C4-2B (cell line): Measurements from ENCODE around the gene SERINC1.

Experiments used
- H3K27ac ChIP-seq: fragments of 450-650 bp; 2 replicates; pipeline ENCODE4 v1.5.1; 2017
- ZFX ChIP-seq: fragments of 450-650 bp; IDR thresholded peaks from 2 replicates; pipeline ENCODE4 v1.6.1; 2017
- TF ChIP-seq, protein P1 (sequence below): fragments of 450-650 bp; conservative IDR thresholded peaks from 2 replicates; pipeline ENCODE4 v1.5.1; 2017; ENCODE audit warnings: mild to moderate bottlenecking

SERINC1 gene

DNA sequence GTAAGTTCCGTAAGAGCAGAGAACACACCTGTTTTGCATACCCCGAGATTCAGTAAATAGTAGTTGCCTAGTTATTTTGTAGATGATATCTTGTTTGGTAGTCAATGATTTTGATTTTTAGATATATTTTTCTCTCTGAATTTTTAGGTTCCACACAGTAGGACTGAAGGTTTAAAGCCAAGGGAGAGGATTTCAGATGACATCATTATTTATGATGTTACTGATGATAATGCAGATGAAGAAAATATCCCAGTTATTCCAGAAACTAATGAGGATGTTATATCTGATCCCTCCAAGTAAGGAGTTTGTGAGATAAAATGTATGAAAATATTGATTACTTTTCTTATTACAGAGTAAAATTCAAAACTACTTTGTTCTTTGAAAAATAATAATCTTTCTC lies 49.6 kb downstream of the SERINC1 start:
- TF ChIP-seq ZFX: no peak
- TF ChIP-seq, protein P1, sequence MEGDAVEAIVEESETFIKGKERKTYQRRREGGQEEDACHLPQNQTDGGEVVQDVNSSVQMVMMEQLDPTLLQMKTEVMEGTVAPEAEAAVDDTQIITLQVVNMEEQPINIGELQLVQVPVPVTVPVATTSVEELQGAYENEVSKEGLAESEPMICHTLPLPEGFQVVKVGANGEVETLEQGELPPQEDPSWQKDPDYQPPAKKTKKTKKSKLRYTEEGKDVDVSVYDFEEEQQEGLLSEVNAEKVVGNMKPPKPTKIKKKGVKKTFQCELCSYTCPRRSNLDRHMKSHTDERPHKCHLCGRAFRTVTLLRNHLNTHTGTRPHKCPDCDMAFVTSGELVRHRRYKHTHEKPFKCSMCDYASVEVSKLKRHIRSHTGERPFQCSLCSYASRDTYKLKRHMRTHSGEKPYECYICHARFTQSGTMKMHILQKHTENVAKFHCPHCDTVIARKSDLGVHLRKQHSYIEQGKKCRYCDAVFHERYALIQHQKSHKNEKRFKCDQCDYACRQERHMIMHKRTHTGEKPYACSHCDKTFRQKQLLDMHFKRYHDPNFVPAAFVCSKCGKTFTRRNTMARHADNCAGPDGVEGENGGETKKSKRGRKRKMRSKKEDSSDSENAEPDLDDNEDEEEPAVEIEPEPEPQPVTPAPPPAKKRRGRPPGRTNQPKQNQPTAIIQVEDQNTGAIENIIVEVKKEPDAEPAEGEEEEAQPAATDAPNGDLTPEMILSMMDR: no peak

DNA sequence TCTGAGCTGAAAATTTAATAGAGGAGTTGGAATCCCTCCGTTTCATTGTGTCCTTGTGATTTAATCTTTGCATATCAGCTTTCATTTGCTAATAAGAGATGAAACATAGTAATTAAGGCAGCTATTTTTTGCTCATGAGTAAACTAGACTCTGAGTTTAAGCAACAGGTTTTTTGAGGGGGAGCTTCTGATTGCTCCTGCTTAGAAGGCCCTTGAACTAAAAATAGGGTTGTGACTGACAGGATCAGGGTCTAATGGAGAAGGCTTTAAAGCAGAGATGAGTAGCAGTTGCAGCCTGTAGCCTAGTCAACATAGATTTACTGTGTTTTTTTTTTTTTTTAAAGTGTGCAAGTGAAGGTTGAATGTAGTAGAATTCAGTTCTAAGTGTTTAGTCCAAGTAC lies 54.8 kb downstream of the SERINC1 start:
- H3K27ac ChIP-seq: no peak overlapping the region
- TF ChIP-seq, protein P1: no peak
- no peak for TF ChIP-seq ZFX

More for the DNA sequence above, 49.6 kb downstream of the SERINC1 start:
- no peak overlapping the region for H3K27ac ChIP-seq

DNA sequence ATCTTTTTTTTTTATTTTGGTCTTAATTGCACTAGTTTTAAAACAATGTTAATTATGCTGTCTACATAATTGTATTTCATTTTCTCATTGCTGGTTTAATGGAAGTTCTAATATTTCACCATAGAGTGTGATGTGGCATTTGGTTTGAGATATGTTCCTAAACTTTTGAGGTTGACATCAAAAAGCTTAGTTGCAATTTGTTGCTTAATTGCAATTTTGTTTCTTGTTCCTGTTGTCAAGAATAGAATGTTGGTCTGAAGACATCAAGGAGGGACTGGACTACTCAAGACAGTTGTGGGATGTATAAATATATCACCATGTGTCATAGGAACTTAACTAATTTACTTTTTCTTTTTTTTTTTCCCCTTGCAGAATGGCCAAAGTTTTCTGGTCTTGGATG lies 59.6 kb downstream of the SERINC1 start:
- TF ChIP-seq ZFX: no peak
- TF ChIP-seq, protein P1: no peak
- no peak overlapping the region for H3K27ac ChIP-seq

DNA sequence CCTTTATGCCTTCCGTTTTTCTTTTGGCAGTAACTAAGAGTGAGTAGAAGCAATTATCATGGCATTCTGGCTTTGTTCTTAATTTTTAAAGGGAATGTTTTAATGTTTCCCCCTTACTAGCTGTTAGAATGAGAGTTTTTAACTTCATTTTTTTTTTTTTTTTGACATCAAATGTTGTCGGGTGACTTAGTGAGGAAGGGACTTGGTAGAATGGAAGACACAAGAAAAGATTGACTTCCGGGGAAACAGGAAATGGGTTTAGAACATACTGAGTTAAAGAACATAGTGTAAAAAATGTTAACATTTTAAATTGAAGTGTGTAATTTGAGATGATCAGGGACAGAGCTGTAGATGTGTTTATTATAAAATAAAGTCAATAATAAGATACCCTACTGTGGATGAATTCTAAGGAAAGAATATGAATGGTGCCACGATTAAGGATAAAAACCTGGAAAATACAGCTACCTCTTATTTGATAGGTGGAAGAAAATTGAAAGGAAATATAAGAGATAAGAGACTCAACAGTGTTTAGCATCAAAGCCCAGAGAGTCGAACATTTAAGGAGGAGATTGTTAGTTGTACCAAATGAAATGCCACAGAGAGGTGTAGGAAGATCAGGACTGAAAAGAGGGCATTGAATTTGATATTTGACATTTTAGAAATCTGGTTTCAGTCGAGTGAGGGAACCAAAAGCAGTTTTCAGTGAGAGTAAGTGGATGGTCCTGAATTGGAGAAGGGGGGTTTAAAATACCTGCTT lies 62.7 kb downstream of the SERINC1 start:
- TF ChIP-seq, protein P1: no peak
- TF ChIP-seq ZFX: no peak
- no peak overlapping the region for H3K27ac ChIP-seq

DNA sequence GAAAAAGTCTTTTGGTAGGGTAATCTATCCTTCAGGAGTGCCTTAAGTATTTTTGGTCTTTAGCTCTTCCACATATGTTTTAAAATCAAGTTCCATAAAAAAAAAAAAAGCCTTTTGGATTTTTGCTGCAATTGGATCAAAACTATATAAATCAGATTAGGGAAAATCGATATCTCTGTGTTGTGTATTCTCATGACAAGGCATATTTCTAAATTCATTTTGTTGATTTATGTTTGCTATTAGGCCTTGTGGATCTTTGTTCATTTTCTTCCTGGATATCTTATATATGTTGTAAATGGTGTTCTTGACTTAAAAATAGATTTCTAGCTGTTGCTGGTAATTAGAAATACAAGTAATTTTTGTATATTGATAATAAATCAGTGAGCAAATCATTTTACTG lies 63.4 kb downstream of the SERINC1 start:
- no peak for TF ChIP-seq ZFX
- TF ChIP-seq, protein P1: no peak
- no peak overlapping the region for H3K27ac ChIP-seq

DNA sequence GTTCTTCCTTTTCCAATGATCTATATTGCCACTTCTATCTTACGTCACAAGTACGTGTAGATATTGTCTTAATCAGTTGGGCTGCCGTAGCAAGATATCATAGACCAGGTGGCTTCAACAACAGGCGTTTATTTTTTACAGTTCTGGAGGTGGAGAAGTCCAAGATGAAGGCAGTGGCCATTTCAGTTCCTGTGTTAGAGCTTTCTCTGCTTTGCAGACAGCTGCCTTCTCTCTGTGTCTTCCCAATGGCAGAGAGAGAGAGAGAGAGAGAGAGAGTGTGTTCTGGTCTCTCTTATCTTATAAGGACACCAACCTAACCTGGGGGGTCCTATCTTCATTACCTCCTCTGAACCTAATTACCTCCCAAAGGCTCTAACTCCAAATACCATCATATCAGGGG lies 63.9 kb downstream of the SERINC1 start:
- no peak overlapping the region for H3K27ac ChIP-seq
- TF ChIP-seq ZFX: no peak
- TF ChIP-seq, protein P1: no peak

DNA sequence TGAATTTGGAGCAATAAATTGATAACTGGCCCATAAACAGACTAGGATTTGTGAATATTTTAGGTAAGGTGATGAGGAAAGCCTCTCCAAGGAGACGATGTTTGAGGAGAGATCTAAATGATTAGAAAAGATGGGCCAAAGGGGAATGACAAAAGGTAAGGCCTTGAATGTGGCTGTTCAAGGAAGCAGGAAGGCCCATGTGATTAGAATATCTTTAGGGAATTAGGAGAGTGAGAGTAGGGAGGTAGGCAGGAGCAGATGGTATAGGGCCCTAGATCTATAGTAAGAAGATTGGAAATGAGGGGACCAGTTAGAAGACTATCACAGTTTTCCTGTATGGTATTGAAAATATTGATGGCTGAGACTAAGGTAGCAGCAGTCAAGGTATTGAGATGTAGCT lies 65.4 kb downstream of the SERINC1 start:
- no peak overlapping the region for H3K27ac ChIP-seq
- no peak for TF ChIP-seq ZFX
- TF ChIP-seq, protein P1: no peak
